ENCODE measurements around the gene ACIN1. TPM values are rescaled to one million over a fixed set of nuclear protein-coding genes. Genes with fewer than 3 reads are reported as not detected.

ACIN1 gene
- total and polyA plus RNA-seq, 2 of the 13 experiments (the other 11 are each of a cell fraction or from before 2014, with no cell fraction given) = 165 to 183 TPM

GRCh38 chr14:23068789-23069412 lies 26.0 kb downstream of the ACIN1 start (continued):
- TF ChIP-seq ZBTB44 (CRISPR knock-in tag; IDR thresholded peaks at IDR 0.05) (no peak), ZNF784 (CRISPR knock-in tag; IDR thresholded peaks at IDR 0.05; ENCODE audit: borderline replicate concordance) (no peak), ZNF496 (CRISPR knock-in tag; IDR thresholded peaks at IDR 0.05; ENCODE audit: insufficient replicate concordance) (no peak), MEIS1 (CRISPR knock-in tag; IDR thresholded peaks at IDR 0.05; ENCODE audit: borderline replicate concordance) (peak; percentile 64; the same call in 1 of the 2 replicates), ZNF160 (CRISPR knock-in tag; IDR thresholded peaks at IDR 0.05) (no peak), SRY (CRISPR knock-in tag; IDR thresholded peaks at IDR 0.05) (no peak), KLF15 (CRISPR knock-in tag; IDR thresholded peaks at IDR 0.05; ENCODE audit: borderline replicate concordance) (no peak), NRL (CRISPR knock-in tag; IDR thresholded peaks at IDR 0.05; ENCODE audit: borderline replicate concordance) (no peak), GLI4 (CRISPR knock-in tag; IDR thresholded peaks at IDR 0.05; ENCODE audit: borderline replicate concordance) (no peak), MED1 (CRISPR knock-in tag; IDR thresholded peaks at IDR 0.05) (peak; percentile 49; the same call in 1 of the 2 replicates), ZNF780A (CRISPR knock-in tag; IDR thresholded peaks at IDR 0.05) (peak; percentile 53; the same call in 1 of the 2 replicates), FOXJ3 (CRISPR knock-in tag; IDR thresholded peaks at IDR 0.05; ENCODE audit: borderline replicate concordance) (no peak), PHF21A (CRISPR knock-in tag; IDR thresholded peaks at IDR 0.05) (no peak), SMYD3 (CRISPR knock-in tag; IDR thresholded peaks at IDR 0.05) (peak; percentile 66; the same call in 1 of the 2 replicates), ZNF709 (CRISPR knock-in tag; IDR thresholded peaks at IDR 0.05) (0 out of 2 replicates have a peak, but pooled peaks have one; percentile 56), ZZZ3 (CRISPR knock-in tag; IDR thresholded peaks at IDR 0.05; ENCODE audit: borderline replicate concordance) (no peak), SMAD9 (CRISPR knock-in tag; IDR thresholded peaks at IDR 0.05) (no peak), JUN (CRISPR knock-in tag; IDR thresholded peaks at IDR 0.05) (no peak), ZNF414 (CRISPR knock-in tag; IDR thresholded peaks at IDR 0.05) (no peak; the same call in 1 of the 2 replicates), SP1 (IDR thresholded peaks at IDR 0.05) (no peak), SP1 (CRISPR knock-in tag; IDR thresholded peaks at IDR 0.05) (peak; percentile 71; the same call in 1 of the 2 replicates), RERE (CRISPR knock-in tag; IDR thresholded peaks at IDR 0.05; ENCODE audit: low read depth) (no peak)

Data from HepG2 (cell line).